WTC11 (cell line): ENCODE measurements around the gene PAPSS1. TPM values are rescaled to one million over a fixed set of nuclear protein-coding genes. Genes with fewer than 3 reads are reported as not detected.

Source experiments
- ATAC-seq: fragments of 200-7000 bp; cut with Tn5 transposase; 2 replicates; pipeline ENCODE4 v1.10.0; 2021; ENCODE audit warnings: mild to moderate bottlenecking, moderate library complexity
- CTCF ChIA-PET: fragments of 300-600 bp; sonication (Branson Sonifier 250); formaldehyde crosslinking; loops from one replicate; lab custom pipeline; 2021; ENCODE audit warnings: antibody characterized with exemption; lab: Charles Lee
- POLR2A ChIA-PET: fragments of 350-600 bp; sonication (Branson Sonifier 250); formaldehyde crosslinking; loops from one replicate; lab custom pipeline; 2021; ENCODE audit warnings: antibody characterized with exemption; lab: Charles Lee
- DNase-seq: peaks from one replicate; pipeline ENCODE4 v3.0.0; 2021; ENCODE audit warnings: low spot score
- H3K27ac Mint-ChIP-seq: 2 replicates; pipeline ENCODE4 v1.8.0; 2021; ENCODE audit warnings: mixed read lengths
- H3K27me3 Mint-ChIP-seq: 2 replicates; pipeline ENCODE4 v1.8.0; 2021; ENCODE audit warnings: low read depth, mild to moderate bottlenecking, moderate library complexity, mixed read lengths
- H3K36me3 Mint-ChIP-seq: 2 replicates; pipeline ENCODE4 v1.8.0; 2021; ENCODE audit warnings: mixed read lengths
- H3K4me1 Mint-ChIP-seq: 2 replicates; pipeline ENCODE4 v1.8.0; 2022; ENCODE audit warnings: mixed read lengths
- H3K4me3 Mint-ChIP-seq: 2 replicates; pipeline ENCODE4 v1.8.0; 2021; ENCODE audit warnings: mild to moderate bottlenecking, moderate library complexity, mixed read lengths
- H3K9me3 Mint-ChIP-seq: 2 replicates; pipeline ENCODE4 v1.8.0; 2021; ENCODE audit warnings: mixed read lengths
- AFF4 ChIP-seq: sonication (generic); formaldehyde crosslinking; IDR thresholded peaks from 2 replicates; pipeline ENCODE4 v1.8.1; 2023; ENCODE audit warnings: mild to moderate bottlenecking, missing genetic modification reagents, borderline replicate concordance
- AR ChIP-seq: fragments of 250-450 bp; sonication (Bioruptor Pico); IDR thresholded peaks from 2 replicates; pipeline ENCODE4 v1.9.0; 2021; ENCODE audit warnings: mild to moderate bottlenecking
- ATF1 ChIP-seq: sonication (generic); formaldehyde crosslinking; IDR thresholded peaks from 2 replicates; pipeline ENCODE4 v1.8.1; 2023; ENCODE audit warnings: mild to moderate bottlenecking, moderate library complexity, missing genetic modification reagents
- E2F4 ChIP-seq: sonication (generic); formaldehyde crosslinking; IDR thresholded peaks from 2 replicates; pipeline ENCODE4 v1.8.1; 2022; ENCODE audit warnings: low read depth, mild to moderate bottlenecking, moderate library complexity, missing genetic modification reagents, borderline replicate concordance
- GRHL2 ChIP-seq: fragments of 250-450 bp; sonication (Bioruptor Pico); IDR thresholded peaks from 2 replicates; pipeline ENCODE4 v1.8.0; 2022; ENCODE audit warnings: mild to moderate bottlenecking, moderate library complexity; ENCODE audit not compliant: insufficient replicate concordance, severe bottlenecking
- KAT7 ChIP-seq: sonication (generic); formaldehyde crosslinking; IDR thresholded peaks from 2 replicates; pipeline ENCODE4 v1.8.1; 2023; ENCODE audit warnings: missing genetic modification reagents, mild to moderate bottlenecking, borderline replicate concordance
- MAX ChIP-seq: sonication (generic); formaldehyde crosslinking; IDR thresholded peaks from 2 replicates; pipeline ENCODE4 v1.8.0; 2022; ENCODE audit warnings: mild to moderate bottlenecking, missing genetic modification reagents
- RELA ChIP-seq: sonication (generic); formaldehyde crosslinking; IDR thresholded peaks from 2 replicates; pipeline ENCODE4 v1.8.1; 2022; ENCODE audit warnings: missing genetic modification reagents, mild to moderate bottlenecking, borderline replicate concordance
- SMAD3 ChIP-seq: sonication (generic); formaldehyde crosslinking; IDR thresholded peaks from 2 replicates; pipeline ENCODE4 v1.8.0; 2022; ENCODE audit warnings: missing genetic modification reagents, mild to moderate bottlenecking, borderline replicate concordance
- TEAD4 ChIP-seq: sonication (generic); formaldehyde crosslinking; IDR thresholded peaks from 2 replicates; pipeline ENCODE4 v1.8.0; 2022; ENCODE audit warnings: mild to moderate bottlenecking, missing genetic modification reagents
- ZNF121 ChIP-seq: sonication (generic); formaldehyde crosslinking; IDR thresholded peaks from 2 replicates; pipeline ENCODE4 v1.8.0; 2023; ENCODE audit warnings: missing genetic modification reagents
- ZNF232 ChIP-seq: sonication (generic); formaldehyde crosslinking; IDR thresholded peaks from 2 replicates; pipeline ENCODE4 v1.8.0; 2022; ENCODE audit warnings: mild to moderate bottlenecking, missing genetic modification reagents
- ZNF281 ChIP-seq: sonication (generic); formaldehyde crosslinking; IDR thresholded peaks from 2 replicates; pipeline ENCODE4 v1.8.0; 2023; ENCODE audit warnings: mild to moderate bottlenecking, missing genetic modification reagents
- ZNF425 ChIP-seq: fragments of 250-450 bp; sonication (Bioruptor Pico); conservative IDR thresholded peaks from 2 replicates; pipeline ENCODE4 v1.9.0; 2021; ENCODE audit warnings: mild to moderate bottlenecking
- ZNF671 ChIP-seq: fragments of 250-450 bp; sonication (Bioruptor Pico); IDR thresholded peaks from 2 replicates; pipeline ENCODE4 v1.8.0; 2021; ENCODE audit warnings: mild to moderate bottlenecking
- total RNA-seq: library from RNA; stranded (reverse); gene quantifications from 3 replicates; pipeline ENCODE4 v1.2.3, GENCODE V29; 2021
- TF ChIP-seq, protein P1 (sequence below): sonication (generic); formaldehyde crosslinking; IDR thresholded peaks from 2 replicates; pipeline ENCODE4 v1.8.1; 2022; ENCODE audit warnings: mild to moderate bottlenecking, moderate library complexity, missing genetic modification reagents
- TF ChIP-seq, protein P2 (sequence below): sonication (generic); formaldehyde crosslinking; IDR thresholded peaks from 2 replicates; pipeline ENCODE4 v1.8.0; 2023; ENCODE audit warnings: missing genetic modification reagents, mild to moderate bottlenecking, borderline replicate concordance

Gene PAPSS1
- total RNA-seq, 1 experiment from 2014 or later = 62.9 TPM

GRCh38 chr4:107688421-107688820 lies 31.6 kb downstream of the PAPSS1 start (continued):
- TF ChIP-seq AFF4 (CRISPR knock-in tag) = no peak

DNA sequence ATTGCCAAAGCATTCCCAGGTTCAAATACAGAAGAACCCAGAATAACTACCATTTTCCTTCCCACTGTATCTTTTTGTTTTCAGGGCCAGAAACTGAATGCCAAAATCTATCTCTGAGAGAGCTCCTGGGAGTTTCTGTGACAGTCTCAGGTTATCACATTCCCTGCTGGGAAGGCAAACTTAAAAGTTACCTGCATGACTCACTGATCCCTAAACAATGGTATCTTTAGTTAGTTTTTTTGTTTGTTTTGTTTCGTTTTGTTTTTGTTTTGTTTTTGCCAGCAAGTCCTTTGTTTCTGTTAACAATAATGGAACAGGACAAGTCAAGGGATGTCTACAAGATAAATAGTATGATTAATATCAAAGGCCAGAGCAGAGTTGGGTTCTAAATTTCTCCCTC lies 34.3 kb downstream of the PAPSS1 start:
- H3K4me1 Mint-ChIP-seq = peaks cover 5% of the 10 kb centered on the region
- DNase-seq (no peak), ATAC-seq (no peak)
- ChIA-PET POLR2A (no interaction called here), CTCF (no interaction called here)
- no peaks in the 10 kb centered on the region for H3K9me3 Mint-ChIP-seq
- H3K27ac Mint-ChIP-seq = no peak overlapping the region
- peaks cover 22% of the 10 kb centered on the region for H3K36me3 Mint-ChIP-seq
- no peaks in the 10 kb centered on the region for H3K27me3 Mint-ChIP-seq
- no peak overlapping the region for H3K4me3 Mint-ChIP-seq
- no peak for TF ChIP-seq RELA (CRISPR knock-in tag)
- no peak for TF ChIP-seq ZNF281 (CRISPR knock-in tag)
- no peak for TF ChIP-seq KAT7 (CRISPR knock-in tag)
- TF ChIP-seq ATF1 = no peak
- TF ChIP-seq TEAD4 = no peak
- no peak for TF ChIP-seq SMAD3 (CRISPR knock-in tag)
- TF ChIP-seq AR (CRISPR knock-in tag) = no peak
- no peak for TF ChIP-seq ZNF671 (CRISPR knock-in tag)
- no peak for TF ChIP-seq E2F4 (CRISPR knock-in tag)
- no peak for TF ChIP-seq ZNF425
- no peak for TF ChIP-seq ZNF232 (CRISPR knock-in tag)
- TF ChIP-seq GRHL2 (CRISPR knock-in tag) = no peak
- no peak for TF ChIP-seq ZNF121 (CRISPR knock-in tag)
- TF ChIP-seq, protein P1, sequence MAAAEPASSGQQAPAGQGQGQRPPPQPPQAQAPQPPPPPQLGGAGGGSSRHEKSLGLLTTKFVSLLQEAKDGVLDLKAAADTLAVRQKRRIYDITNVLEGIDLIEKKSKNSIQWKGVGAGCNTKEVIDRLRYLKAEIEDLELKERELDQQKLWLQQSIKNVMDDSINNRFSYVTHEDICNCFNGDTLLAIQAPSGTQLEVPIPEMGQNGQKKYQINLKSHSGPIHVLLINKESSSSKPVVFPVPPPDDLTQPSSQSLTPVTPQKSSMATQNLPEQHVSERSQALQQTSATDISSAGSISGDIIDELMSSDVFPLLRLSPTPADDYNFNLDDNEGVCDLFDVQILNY (CRISPR knock-in tag) = no peak
- no peak for TF ChIP-seq MAX (CRISPR knock-in tag)
- TF ChIP-seq, protein P2, sequence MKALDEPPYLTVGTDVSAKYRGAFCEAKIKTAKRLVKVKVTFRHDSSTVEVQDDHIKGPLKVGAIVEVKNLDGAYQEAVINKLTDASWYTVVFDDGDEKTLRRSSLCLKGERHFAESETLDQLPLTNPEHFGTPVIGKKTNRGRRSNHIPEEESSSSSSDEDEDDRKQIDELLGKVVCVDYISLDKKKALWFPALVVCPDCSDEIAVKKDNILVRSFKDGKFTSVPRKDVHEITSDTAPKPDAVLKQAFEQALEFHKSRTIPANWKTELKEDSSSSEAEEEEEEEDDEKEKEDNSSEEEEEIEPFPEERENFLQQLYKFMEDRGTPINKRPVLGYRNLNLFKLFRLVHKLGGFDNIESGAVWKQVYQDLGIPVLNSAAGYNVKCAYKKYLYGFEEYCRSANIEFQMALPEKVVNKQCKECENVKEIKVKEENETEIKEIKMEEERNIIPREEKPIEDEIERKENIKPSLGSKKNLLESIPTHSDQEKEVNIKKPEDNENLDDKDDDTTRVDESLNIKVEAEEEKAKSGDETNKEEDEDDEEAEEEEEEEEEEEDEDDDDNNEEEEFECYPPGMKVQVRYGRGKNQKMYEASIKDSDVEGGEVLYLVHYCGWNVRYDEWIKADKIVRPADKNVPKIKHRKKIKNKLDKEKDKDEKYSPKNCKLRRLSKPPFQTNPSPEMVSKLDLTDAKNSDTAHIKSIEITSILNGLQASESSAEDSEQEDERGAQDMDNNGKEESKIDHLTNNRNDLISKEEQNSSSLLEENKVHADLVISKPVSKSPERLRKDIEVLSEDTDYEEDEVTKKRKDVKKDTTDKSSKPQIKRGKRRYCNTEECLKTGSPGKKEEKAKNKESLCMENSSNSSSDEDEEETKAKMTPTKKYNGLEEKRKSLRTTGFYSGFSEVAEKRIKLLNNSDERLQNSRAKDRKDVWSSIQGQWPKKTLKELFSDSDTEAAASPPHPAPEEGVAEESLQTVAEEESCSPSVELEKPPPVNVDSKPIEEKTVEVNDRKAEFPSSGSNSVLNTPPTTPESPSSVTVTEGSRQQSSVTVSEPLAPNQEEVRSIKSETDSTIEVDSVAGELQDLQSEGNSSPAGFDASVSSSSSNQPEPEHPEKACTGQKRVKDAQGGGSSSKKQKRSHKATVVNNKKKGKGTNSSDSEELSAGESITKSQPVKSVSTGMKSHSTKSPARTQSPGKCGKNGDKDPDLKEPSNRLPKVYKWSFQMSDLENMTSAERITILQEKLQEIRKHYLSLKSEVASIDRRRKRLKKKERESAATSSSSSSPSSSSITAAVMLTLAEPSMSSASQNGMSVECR (CRISPR knock-in tag) = no peak
